Uterus (tissue), 2 donors: ENCODE measurements around the gene CDH12.

Experiments used
- POLR2A ChIP-seq, 2 donors: fragments of 450-650 bp; IDR thresholded peaks; one replicate each; pipeline ENCODE4 v1.6.1; 2016; ENCODE audit warnings: antibody characterized with exemption in 2 of 2, mild to moderate bottlenecking in 1 of 2, moderate library complexity in 1 of 2
- TF ChIP-seq, protein P1 (sequence below), 4 experiments: fragments of 200-600 bp in 2 of 4; fragments of 450-650 bp in 2 of 4; sonication (generic) in 2 of 4; IDR thresholded peaks; one replicate each; pipeline ENCODE4 v1.5.1; 2016 to 2019; ENCODE audit warnings: antibody characterized with exemption in 4 of 4, mild to moderate bottlenecking in 2 of 4, moderate library complexity in 1 of 4

- TF ChIP-seq, protein P1, sequence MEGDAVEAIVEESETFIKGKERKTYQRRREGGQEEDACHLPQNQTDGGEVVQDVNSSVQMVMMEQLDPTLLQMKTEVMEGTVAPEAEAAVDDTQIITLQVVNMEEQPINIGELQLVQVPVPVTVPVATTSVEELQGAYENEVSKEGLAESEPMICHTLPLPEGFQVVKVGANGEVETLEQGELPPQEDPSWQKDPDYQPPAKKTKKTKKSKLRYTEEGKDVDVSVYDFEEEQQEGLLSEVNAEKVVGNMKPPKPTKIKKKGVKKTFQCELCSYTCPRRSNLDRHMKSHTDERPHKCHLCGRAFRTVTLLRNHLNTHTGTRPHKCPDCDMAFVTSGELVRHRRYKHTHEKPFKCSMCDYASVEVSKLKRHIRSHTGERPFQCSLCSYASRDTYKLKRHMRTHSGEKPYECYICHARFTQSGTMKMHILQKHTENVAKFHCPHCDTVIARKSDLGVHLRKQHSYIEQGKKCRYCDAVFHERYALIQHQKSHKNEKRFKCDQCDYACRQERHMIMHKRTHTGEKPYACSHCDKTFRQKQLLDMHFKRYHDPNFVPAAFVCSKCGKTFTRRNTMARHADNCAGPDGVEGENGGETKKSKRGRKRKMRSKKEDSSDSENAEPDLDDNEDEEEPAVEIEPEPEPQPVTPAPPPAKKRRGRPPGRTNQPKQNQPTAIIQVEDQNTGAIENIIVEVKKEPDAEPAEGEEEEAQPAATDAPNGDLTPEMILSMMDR (IDR thresholded peaks at IDR 0.05), result no peak
- TF ChIP-seq POLR2A (IDR thresholded peaks at IDR 0.05), result no peak
Observed at GRCh38 chr5:21834863-21835262, 1018.3 kb downstream of the CDH12 start.
